ENCODE results near the gene MLXIP. TPM values are rescaled to one million over a fixed set of nuclear protein-coding genes. Genes with fewer than 3 reads are reported as not detected.
A peak's percentile ranks its signal among the peaks of the same experiment; 100 is the strongest.

The MLXIP gene
- total and polyA plus RNA-seq, 9 of the 15 experiments (the other 6 are each of a cell fraction or from before 2014, with no cell fraction given) = 2.2 to 66.3 (median 18.1) TPM

DNA sequence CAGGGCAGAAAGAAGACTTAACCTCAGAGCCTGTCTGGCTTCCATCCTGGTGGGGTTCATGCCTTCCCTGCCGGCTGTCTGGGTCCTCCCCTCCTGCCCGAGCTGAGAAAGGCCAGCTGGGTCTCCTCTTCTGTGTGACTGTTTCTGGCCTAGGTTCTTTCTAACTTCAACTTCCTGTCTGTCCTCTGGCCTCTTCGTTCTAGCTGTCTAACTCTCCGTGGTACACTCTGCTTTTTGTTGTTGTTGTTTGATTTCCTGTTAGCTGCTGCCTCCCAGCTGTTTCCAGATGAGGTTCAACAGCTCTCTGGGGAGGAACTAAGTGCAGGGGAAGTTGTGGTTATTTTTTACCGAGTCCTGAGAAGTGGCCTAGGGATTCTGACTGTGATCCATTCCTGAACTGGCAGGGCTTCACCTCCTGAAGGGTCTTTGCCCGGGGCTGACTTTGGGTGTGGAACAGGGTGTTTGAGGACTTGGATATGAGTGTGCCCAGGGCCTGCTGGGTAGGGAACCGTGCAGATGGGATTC, 3.2 kb downstream of the MLXIP start (continued):
- TF ChIP-seq, protein P1, sequence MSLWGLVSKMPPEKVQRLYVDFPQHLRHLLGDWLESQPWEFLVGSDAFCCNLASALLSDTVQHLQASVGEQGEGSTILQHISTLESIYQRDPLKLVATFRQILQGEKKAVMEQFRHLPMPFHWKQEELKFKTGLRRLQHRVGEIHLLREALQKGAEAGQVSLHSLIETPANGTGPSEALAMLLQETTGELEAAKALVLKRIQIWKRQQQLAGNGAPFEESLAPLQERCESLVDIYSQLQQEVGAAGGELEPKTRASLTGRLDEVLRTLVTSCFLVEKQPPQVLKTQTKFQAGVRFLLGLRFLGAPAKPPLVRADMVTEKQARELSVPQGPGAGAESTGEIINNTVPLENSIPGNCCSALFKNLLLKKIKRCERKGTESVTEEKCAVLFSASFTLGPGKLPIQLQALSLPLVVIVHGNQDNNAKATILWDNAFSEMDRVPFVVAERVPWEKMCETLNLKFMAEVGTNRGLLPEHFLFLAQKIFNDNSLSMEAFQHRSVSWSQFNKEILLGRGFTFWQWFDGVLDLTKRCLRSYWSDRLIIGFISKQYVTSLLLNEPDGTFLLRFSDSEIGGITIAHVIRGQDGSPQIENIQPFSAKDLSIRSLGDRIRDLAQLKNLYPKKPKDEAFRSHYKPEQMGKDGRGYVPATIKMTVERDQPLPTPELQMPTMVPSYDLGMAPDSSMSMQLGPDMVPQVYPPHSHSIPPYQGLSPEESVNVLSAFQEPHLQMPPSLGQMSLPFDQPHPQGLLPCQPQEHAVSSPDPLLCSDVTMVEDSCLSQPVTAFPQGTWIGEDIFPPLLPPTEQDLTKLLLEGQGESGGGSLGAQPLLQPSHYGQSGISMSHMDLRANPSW (CRISPR knock-in tag; IDR thresholded peaks at IDR 0.05) = no peak
- TF ChIP-seq ESRRA (IDR thresholded peaks at IDR 0.05; ENCODE audit: borderline replicate concordance, low read depth) (peak; percentile 31; the same call in 1 of the 2 replicates), CHD4 (IDR thresholded peaks at IDR 0.05; ENCODE audit: insufficient read depth, insufficient replicate concordance, low read depth, low read length, poor library complexity, severe bottlenecking) (no peak), ZNF354B (CRISPR knock-in tag; IDR thresholded peaks at IDR 0.05) (no peak), KDM5B (IDR thresholded peaks at IDR 0.05; ENCODE audit: insufficient replicate concordance, low read depth, low read length) (peak; percentile 18), OTX1 (CRISPR knock-in tag; IDR thresholded peaks at IDR 0.05) (no peak), SPI1 (IDR thresholded peaks at IDR 0.05; ENCODE audit: borderline replicate concordance, low read depth, low read length) (peak; percentile 87)
- TF ChIP-seq, protein P2, sequence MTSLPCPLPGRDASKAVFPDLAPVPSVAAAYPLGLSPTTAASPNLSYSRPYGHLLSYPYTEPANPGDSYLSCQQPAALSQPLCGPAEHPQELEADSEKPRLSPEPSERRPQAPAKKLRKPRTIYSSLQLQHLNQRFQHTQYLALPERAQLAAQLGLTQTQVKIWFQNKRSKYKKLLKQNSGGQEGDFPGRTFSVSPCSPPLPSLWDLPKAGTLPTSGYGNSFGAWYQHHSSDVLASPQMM (CRISPR knock-in tag; IDR thresholded peaks at IDR 0.05) = no peak
- TF ChIP-seq, protein P3, sequence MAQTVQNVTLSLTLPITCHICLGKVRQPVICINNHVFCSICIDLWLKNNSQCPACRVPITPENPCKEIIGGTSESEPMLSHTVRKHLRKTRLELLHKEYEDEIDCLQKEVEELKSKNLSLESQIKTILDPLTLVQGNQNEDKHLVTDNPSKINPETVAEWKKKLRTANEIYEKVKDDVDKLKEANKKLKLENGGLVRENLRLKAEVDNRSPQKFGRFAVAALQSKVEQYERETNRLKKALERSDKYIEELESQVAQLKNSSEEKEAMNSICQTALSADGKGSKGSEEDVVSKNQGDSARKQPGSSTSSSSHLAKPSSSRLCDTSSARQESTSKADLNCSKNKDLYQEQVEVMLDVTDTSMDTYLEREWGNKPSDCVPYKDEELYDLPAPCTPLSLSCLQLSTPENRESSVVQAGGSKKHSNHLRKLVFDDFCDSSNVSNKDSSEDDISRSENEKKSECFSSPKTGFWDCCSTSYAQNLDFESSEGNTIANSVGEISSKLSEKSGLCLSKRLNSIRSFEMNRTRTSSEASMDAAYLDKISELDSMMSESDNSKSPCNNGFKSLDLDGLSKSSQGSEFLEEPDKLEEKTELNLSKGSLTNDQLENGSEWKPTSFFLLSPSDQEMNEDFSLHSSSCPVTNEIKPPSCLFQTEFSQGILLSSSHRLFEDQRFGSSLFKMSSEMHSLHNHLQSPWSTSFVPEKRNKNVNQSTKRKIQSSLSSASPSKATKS (CRISPR knock-in tag; IDR thresholded peaks at IDR 0.05) = no peak
- TF ChIP-seq, protein P4, sequence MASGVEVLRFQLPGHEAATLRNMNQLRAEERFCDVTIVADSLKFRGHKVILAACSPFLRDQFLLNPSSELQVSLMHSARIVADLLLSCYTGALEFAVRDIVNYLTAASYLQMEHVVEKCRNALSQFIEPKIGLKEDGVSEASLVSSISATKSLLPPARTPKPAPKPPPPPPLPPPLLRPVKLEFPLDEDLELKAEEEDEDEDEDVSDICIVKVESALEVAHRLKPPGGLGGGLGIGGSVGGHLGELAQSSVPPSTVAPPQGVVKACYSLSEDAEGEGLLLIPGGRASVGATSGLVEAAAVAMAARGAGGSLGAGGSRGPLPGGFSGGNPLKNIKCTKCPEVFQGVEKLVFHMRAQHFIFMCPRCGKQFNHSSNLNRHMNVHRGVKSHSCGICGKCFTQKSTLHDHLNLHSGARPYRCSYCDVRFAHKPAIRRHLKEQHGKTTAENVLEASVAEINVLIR (CRISPR knock-in tag; IDR thresholded peaks at IDR 0.05) = no peak

Measured in K562 (cell line).